GM06990 (cell line): ENCODE results near the gene DNAAF1.
A peak's percentile ranks its signal among the peaks of the same experiment; 100 is the strongest.

Experiments
- DNase-seq: peaks from one replicate; pipeline ENCODE4 v3.0.0-alpha.2; 2011; ENCODE audit not compliant: insufficient read length; ENCODE audit errors: extremely low read depth
- H3K27me3 ChIP-seq: replicated peaks from 2 replicates; pipeline ENCODE4 v1.6.0; 2011; ENCODE audit warnings: low read length; ENCODE audit not compliant: control insufficient read depth, insufficient read depth
- H3K36me3 ChIP-seq: 2 replicates; pipeline ENCODE4 v1.5.1; 2011; ENCODE audit warnings: low read length; ENCODE audit not compliant: control insufficient read depth, insufficient read depth
- H3K4me3 ChIP-seq: replicated peaks from 2 replicates; pipeline ENCODE4 v1.5.1; 2011; ENCODE audit warnings: low read depth, mild to moderate bottlenecking, control low read depth, low read length
- TF ChIP-seq, protein P1 (sequence below): IDR thresholded peaks from 2 replicates; pipeline ENCODE4 v1.5.1; 2011; ENCODE audit warnings: low read length, control low read depth, mild to moderate bottlenecking, inconsistent platforms; ENCODE audit not compliant: insufficient read depth, poor library complexity, severe bottlenecking

The DNAAF1 gene

DNA sequence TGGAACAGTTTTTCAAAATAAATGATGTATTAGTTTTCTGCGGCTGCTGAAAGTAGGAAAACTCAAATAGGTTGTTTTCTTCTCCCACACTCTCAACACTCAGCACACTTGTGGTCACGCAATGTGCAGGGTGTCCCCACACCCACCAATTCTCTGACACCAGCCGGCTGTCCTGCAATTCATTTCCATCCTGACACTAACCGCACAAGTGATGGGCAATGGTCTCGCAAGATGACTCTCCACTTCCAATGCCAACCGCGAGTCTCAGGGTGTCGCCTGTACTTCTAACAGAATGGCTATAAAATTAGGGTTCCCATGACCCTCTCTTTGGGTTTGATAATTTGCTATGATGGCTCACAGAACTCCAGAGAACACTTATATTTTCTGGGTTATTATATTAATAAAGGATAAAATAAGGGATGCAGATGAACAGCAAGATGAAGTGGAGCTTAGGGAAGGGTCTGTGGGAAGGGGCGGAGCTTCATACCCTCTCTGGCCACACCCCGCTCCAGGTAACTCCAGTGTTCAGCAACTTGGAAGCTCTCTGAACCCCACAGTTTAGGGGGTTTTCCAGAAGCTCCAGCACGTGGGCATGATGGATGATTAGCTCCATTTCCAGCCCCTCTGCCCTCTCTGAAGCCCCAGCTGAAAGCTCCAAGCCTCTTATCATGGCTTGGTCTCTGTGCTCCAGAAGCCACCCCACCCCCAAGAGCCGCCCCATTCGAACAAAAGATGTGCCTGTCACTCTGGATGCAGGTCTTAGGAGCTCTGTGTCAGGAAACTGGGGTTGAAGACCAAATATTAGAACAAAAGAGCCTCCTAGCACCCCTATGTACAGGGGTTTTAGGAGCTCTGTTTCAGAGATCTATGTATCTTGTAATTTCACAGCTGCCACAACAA lies 21.9 kb downstream of the DNAAF1 start:
- Histone ChIP-seq H3K36me3 (no peaks in the 10 kb centered on the region), H3K4me3 (no peak overlapping the region), H3K27me3 (no peaks in the 10 kb centered on the region)
- DNase-seq, result no peak
- TF ChIP-seq, protein P1, sequence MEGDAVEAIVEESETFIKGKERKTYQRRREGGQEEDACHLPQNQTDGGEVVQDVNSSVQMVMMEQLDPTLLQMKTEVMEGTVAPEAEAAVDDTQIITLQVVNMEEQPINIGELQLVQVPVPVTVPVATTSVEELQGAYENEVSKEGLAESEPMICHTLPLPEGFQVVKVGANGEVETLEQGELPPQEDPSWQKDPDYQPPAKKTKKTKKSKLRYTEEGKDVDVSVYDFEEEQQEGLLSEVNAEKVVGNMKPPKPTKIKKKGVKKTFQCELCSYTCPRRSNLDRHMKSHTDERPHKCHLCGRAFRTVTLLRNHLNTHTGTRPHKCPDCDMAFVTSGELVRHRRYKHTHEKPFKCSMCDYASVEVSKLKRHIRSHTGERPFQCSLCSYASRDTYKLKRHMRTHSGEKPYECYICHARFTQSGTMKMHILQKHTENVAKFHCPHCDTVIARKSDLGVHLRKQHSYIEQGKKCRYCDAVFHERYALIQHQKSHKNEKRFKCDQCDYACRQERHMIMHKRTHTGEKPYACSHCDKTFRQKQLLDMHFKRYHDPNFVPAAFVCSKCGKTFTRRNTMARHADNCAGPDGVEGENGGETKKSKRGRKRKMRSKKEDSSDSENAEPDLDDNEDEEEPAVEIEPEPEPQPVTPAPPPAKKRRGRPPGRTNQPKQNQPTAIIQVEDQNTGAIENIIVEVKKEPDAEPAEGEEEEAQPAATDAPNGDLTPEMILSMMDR, result no peak

DNA sequence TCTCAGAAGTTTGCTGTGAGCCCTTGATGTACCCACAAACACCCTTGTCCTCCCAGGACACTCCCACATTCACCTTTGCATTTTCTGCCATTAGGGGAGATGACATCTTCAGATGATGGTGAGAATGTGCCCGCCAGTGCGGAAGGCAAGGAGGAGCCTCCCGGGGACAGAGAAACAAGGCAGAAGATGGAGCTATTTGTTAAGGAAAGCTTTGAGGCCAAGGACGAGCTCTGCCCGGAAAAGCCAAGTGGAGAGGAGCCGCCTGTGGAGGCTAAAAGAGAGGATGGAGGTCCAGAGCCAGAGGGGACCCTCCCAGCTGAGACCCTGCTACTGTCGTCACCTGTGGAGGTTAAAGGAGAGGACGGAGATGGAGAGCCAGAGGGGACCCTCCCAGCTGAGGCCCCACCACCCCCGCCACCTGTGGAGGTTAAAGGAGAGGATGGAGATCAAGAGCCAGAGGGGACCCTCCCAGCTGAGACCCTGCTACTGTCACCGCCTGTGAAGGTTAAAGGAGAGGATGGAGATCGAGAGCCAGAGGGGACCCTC lies 24.7 kb downstream of the DNAAF1 start:
- DNase-seq, result no peak

GRCh38 chr16:84174396-84174795 lies 29.3 kb downstream of the DNAAF1 start:
- Histone ChIP-seq H3K27me3 (no peaks in the 10 kb centered on the region), H3K4me3 (no peak overlapping the region), H3K36me3 (peaks cover 5% of the 10 kb centered on the region)
- no peak for DNase-seq
- TF ChIP-seq, protein P1, result no peak

More for the DNA sequence above, 24.7 kb downstream of the DNAAF1 start:
- Histone ChIP-seq H3K4me3 (no peak overlapping the region), H3K36me3 (no peaks in the 10 kb centered on the region), H3K27me3 (no peaks in the 10 kb centered on the region)
- TF ChIP-seq, protein P1, result no peak

DNA sequence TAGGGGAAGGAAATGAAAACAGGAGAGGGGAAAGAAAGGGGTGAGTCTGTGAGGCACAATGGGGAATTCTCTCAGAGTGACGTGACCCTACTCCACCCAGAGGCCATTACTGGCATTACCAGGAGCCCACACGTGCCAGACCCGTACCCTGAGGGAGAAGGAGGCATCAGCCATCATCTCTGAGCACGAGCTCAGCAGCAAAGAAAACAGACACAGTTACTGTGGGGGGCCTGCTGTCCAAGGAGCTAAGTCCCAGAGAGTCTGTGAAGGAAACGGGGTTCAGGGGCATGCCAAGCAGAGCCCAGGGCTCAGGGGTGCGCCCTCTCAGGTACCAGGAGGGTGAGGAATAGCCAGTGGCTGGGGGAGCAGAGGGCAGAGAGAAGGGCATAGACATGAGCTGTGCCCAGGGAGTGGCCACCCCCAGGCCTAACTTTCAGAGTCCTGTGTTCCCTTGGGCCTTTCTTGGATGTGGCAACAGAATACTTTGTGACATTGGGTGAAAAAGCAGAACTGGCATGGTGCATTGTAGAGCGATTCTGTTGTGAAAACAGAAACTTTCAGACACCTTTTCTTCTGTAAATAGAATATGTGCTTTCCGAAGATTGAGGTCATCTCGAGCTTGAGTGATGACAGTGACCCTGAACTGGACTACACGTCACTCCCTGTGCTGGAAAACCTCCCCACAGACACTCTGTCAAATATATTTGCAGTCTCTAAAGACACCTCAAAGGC lies 30.4 kb downstream of the DNAAF1 start:
- no peaks in the 10 kb centered on the region for H3K27me3 ChIP-seq
- H3K36me3 ChIP-seq, result peaks cover 13% of the 10 kb centered on the region
- TF ChIP-seq, protein P1, result peak; percentile 70
- no peak overlapping the region for H3K4me3 ChIP-seq
- no peak for DNase-seq

DNA sequence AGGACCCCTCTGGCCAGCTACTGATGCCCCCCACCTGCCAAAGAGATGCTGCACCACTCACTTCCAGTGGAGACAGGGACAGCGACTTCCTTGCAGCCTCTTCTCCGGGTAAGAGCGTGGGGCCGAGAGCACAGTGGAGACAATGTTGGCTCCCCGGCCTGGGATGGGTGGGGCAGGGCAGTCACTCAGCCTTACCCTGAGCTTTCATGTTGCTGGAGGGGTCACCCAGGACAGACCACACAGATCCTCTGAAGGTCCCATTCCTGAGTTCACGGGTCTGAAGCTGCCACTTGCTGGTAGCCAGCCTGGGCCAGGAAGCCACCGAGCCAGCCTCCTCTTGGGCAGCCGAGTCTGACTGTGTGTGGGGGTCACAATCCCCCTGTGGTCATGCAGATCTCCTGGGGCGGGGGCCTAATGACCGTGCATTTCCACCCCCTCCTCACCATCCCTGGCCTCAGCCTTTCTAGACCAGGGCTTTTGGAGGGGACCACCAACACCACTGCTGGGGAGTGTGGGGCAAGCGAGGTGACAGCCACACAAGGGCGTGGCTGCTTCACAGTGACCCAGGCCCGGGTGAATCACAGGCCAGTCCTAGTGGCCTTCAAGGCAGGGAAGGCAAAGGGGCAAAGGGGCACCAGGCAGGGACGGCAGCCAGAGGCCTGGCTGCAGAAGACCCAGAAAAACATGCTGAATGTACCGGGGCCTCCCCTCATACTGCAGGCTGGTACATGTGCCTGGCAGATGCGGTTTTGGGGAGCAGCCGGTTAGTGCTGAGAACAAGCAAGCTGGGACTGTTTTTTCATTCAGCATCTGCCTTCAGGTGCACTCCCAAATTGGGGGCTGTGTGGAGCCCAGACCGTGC lies 31.3 kb downstream of the DNAAF1 start:
- no peaks in the 10 kb centered on the region for H3K27me3 ChIP-seq
- no peak for DNase-seq
- H3K36me3 ChIP-seq, result peaks cover 16% of the 10 kb centered on the region
- TF ChIP-seq, protein P1, result no peak
- no peak overlapping the region for H3K4me3 ChIP-seq
